Body of pancreas (tissue), 4 donors: ENCODE data around the gene CD244. TPM values are rescaled to one million over a fixed set of nuclear protein-coding genes. Genes with fewer than 3 reads are reported as not detected.

Source experiments
- ATAC-seq: fragments of 150-250 bp; one replicate; pipeline ENCODE4 v1.9.1; 2016
- DNase-seq, 4 donors: peaks; one replicate each; pipeline ENCODE4 v3.0.0-alpha.2; 2019
- H3K27ac ChIP-seq, 4 donors: fragments of 200-600 bp; sonication (generic); 1 replicate in 3 of 4; 2 replicates in 1 of 4; pipeline versions ENCODE4 v1.5.1 to v1.6.1; 2016 to 2019; ENCODE audit warnings: mild to moderate bottlenecking in 1 of 4, mixed read lengths in 1 of 4, moderate library complexity in 1 of 4
- H3K27me3 ChIP-seq, 2 donors: fragments of 200-600 bp; sonication (generic); one replicate each; pipeline ENCODE4 v1.6.0; 2016; ENCODE audit warnings: mild to moderate bottlenecking in 1 of 2
- H3K36me3 ChIP-seq, 2 donors: fragments of 200-600 bp; sonication (generic); replicated peaks in 1 of 2; 2 replicates each; pipeline ENCODE4 v1.5.1; 2016; ENCODE audit warnings: low read depth in 2 of 2; ENCODE audit not compliant: insufficient read depth in 1 of 2
- H3K4me1 ChIP-seq: fragments of 200-600 bp; sonication (generic); one replicate; pipeline ENCODE4 v1.6.0; 2016
- H3K4me3 ChIP-seq, 2 donors: fragments of 200-600 bp; sonication (generic); 1 replicate in 1 of 2; 2 replicates in 1 of 2; pipeline ENCODE4 v1.5.1; 2016 to 2019
- H3K9me3 ChIP-seq, 3 donors: fragments of 200-600 bp; sonication (generic); 1 replicate in 2 of 3; 2 replicates in 1 of 3; pipeline ENCODE4 v1.5.1; 2016
- POLR2A ChIP-seq, 3 donors: fragments of 450-650 bp; IDR thresholded peaks; one replicate each; pipeline ENCODE4 v1.6.1; 2016; ENCODE audit warnings: antibody characterized with exemption in 3 of 3, mild to moderate bottlenecking in 2 of 3
- WGBS, 2 donors: methylation state at CpG; one replicate each; pipeline ENCODE4 v1.1.5; 2017; 5-methylcytosine and 5-hydroxymethylcytosine counted together
- intact Hi-C: fragments of 100-400 bp; cut with DNase I; formaldehyde crosslinking; loops from one replicate; pipeline ENCODE4 v1.15.1; 2023
- total RNA-seq, 2 donors: library from RNA; depleted of rRNA; stranded (reverse); fragments of >200 nt; gene quantifications; one replicate each; pipeline ENCODE4 v1.1.0, GENCODE V29; 2016
- TF ChIP-seq, protein P1 (sequence below), 7 experiments: fragments of 450-650 bp in 4 of 7; fragments of 200-600 bp in 3 of 7; sonication (generic) in 3 of 7; IDR thresholded peaks; one replicate each; pipeline ENCODE4 v1.5.1; 2016 to 2019; ENCODE audit warnings: antibody characterized with exemption in 7 of 7

The CD244 gene
- total RNA-seq, 2 donors from 2014 or later: 0.33 to 1.8 TPM

DNA sequence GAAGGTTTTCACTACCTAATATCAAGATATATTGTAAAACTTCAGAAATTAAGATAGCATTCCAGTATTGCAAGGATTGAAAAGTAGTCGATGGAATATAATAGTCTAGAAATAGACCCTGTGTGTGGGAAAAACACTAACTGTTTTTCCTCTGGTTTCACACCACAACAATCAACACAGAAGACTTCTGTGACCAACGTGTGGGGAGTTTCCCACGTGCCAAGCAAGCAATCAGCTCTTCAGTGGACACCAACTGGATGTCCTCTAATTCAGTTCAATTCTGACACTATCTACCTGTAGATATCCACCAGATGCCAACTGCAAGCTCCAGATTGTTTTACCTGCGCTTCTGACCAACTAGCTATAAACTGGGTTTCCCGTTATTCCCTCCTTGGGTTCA is 12.1 kb downstream of the CD244 start:
- no peak overlapping the region for H3K27ac ChIP-seq

DNA sequence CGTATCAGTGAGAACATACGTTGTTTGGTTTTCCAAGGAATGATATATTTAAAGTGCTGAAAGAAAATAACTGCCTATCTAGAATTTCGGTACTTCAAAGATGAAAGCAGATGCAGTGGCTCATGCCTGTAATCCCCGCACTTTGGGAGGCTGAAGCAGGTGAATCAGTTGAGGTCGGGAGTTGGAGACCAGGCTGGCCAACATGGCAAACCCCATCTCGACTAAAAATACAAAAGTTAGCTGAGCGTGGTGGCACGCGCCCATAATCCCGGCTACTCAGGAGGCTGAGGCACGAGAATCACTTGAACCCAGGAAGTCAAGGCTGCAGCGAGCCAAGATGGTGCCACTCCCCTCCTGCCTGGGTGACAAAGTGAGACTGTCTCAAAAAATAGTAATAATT is 16.4 kb downstream of the CD244 start:
- Histone ChIP-seq H3K4me3 (no peak overlapping the region), H3K4me1 (no peaks in the 10 kb centered on the region), H3K27ac (no peak overlapping the region), H3K9me3 (no peaks in the 10 kb centered on the region), H3K36me3 (no peaks in the 10 kb centered on the region), H3K27me3 (no peaks in the 10 kb centered on the region)
- no peak for DNase-seq
- intact Hi-C loops: no loop called here
- TF ChIP-seq, protein P1, sequence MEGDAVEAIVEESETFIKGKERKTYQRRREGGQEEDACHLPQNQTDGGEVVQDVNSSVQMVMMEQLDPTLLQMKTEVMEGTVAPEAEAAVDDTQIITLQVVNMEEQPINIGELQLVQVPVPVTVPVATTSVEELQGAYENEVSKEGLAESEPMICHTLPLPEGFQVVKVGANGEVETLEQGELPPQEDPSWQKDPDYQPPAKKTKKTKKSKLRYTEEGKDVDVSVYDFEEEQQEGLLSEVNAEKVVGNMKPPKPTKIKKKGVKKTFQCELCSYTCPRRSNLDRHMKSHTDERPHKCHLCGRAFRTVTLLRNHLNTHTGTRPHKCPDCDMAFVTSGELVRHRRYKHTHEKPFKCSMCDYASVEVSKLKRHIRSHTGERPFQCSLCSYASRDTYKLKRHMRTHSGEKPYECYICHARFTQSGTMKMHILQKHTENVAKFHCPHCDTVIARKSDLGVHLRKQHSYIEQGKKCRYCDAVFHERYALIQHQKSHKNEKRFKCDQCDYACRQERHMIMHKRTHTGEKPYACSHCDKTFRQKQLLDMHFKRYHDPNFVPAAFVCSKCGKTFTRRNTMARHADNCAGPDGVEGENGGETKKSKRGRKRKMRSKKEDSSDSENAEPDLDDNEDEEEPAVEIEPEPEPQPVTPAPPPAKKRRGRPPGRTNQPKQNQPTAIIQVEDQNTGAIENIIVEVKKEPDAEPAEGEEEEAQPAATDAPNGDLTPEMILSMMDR (IDR thresholded peaks at IDR 0.05): no peak
- no peak for TF ChIP-seq POLR2A (IDR thresholded peaks at IDR 0.05)
- 87 to 88% methylated on average over 12 of the region's 12 CpGs for WGBS, 2 donors
- no peak for ATAC-seq

More for the DNA sequence above, 12.1 kb downstream of the CD244 start:
- Histone ChIP-seq H3K4me3 (no peak overlapping the region), H3K27me3 (no peaks in the 10 kb centered on the region), H3K36me3 (no peaks in the 10 kb centered on the region), H3K9me3 (no peaks in the 10 kb centered on the region), H3K4me1 (no peaks in the 10 kb centered on the region)
- WGBS, 2 donors: 72 to 73% methylated on average over 5 of the region's 5 CpGs
- TF ChIP-seq, protein P1 (IDR thresholded peaks at IDR 0.05): no peak
- intact Hi-C loops: no loop called here
- ATAC-seq: no peak
- no peak for DNase-seq

DNA sequence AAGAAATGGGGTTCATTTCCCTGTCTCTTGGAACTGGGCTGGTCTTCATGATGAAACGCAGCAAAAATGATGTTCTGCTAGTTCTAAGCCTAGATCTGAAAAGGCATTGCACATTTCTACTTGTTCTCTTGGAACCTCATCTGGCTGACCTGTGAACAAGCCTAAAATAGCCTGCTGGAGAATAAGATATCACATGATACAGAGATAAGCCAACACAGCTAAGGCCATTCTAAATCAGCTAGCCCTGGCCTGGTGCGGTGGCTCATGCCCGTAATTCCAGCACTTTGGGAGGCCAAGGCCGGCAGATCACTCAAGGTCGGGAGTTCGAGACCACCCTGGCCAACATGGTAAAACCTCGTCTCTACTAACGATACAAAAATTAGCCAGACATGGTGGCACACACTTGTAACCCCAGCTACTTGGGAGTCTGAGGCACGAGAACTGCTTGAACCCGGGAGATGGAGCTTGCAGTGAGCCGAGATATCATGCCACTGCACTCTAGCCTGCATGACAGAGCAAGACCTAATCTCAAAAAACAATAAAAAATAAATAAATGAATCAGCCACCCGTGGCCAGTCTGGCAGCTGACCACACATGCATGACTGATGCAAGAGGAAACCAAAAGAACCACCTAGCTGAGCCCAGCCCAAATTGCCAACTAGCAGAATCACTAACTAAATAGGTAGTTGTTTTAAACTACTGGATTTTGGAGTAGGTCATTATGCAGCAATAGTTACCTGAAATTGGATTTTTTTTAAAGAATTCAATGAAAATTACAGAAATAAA is 18.0 kb downstream of the CD244 start:
- Histone ChIP-seq H3K4me3 (no peak overlapping the region), H3K36me3 (no peaks in the 10 kb centered on the region), H3K27me3 (no peaks in the 10 kb centered on the region), H3K27ac (no peak overlapping the region), H3K4me1 (no peaks in the 10 kb centered on the region), H3K9me3 (no peaks in the 10 kb centered on the region)
- intact Hi-C loops: no loop called here
- TF ChIP-seq, protein P1 (IDR thresholded peaks at IDR 0.05): no peak
- TF ChIP-seq POLR2A (IDR thresholded peaks at IDR 0.05): no peak
- 83 to 89% methylated on average over 12 of the region's 12 CpGs for WGBS, 2 donors
- DNase-seq (no peak), ATAC-seq (no peak)

DNA sequence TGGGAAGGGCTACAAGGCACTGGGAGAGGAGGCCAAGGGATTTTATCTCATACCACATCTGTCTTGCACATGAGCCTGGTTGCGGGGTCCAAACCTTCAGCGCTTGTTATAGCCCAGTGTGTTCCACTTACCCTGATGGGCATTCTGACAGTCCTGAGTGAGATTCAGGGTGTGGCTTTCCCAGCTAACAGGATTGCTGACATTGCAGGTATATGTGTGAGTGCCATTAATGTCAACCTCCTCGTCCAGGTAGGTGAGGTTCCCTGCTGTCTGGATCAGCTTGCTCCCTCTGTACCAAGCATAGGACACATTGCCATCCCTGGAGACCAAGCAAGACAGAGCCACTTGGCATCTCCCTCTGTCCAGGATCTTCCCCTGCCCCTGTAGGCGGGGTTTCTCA is 21.6 kb downstream of the CD244 start:
- ATAC-seq: no peak
- H3K27me3 ChIP-seq: no peaks in the 10 kb centered on the region
- H3K4me3 ChIP-seq: no peak overlapping the region
- H3K4me1 ChIP-seq: no peaks in the 10 kb centered on the region
- WGBS, 2 donors: 94 to 100% methylated on average over 2 to 4 of the region's 4 CpGs
- DNase-seq: no peak
- H3K27ac ChIP-seq: no peak overlapping the region
- TF ChIP-seq POLR2A (IDR thresholded peaks at IDR 0.05): no peak
- TF ChIP-seq, protein P1 (IDR thresholded peaks at IDR 0.05): no peak
- H3K9me3 ChIP-seq: no peaks in the 10 kb centered on the region
- intact Hi-C loops: no loop called here
- no peaks in the 10 kb centered on the region for H3K36me3 ChIP-seq

DNA sequence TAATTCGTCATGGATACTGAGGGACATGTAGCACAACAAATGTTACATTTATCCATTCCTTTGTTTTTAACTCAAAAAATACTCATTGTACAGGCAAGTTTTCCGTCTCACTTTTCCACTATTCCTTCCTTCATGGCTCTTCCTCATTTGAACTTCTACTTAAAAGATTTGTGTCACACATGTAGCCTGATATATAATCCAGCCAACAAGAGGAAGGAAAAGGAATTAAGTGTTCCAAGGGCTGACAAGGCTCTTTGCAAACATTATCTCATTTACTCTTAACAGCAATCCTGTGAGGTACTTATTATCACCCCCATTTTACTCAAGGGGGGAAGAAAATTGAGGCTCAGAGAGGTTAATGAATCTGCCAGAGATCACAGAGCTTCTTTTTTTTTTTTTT is 22.9 kb downstream of the CD244 start:
- intact Hi-C loops: loop anchor here (5.0 to 10.0 kb wide), 2 partner anchors 113 to 255 kb away; partner anchors contain the start of genes ITLN2 and KLHDC9
- TF ChIP-seq, protein P1 (IDR thresholded peaks at IDR 0.05): no peak
- no peak for TF ChIP-seq POLR2A (IDR thresholded peaks at IDR 0.05)
- DNase-seq (no peak), ATAC-seq (no peak)
- Histone ChIP-seq H3K9me3 (no peaks in the 10 kb centered on the region), H3K4me3 (no peak overlapping the region), H3K4me1 (no peaks in the 10 kb centered on the region), H3K36me3 (no peaks in the 10 kb centered on the region), H3K27me3 (no peaks in the 10 kb centered on the region), H3K27ac (no peak overlapping the region)
- 73 to 78% methylated on average over 2 of the region's 2 CpGs for WGBS, 2 donors
